Measurements from ENCODE around the gene C12orf50.

- no peak for TF ChIP-seq MYC (IDR thresholded peaks at IDR 0.05; ENCODE audit: borderline replicate concordance, low read length)
- no peak for TF ChIP-seq ZFP36 (IDR thresholded peaks at IDR 0.05; ENCODE audit: borderline replicate concordance, partially characterized antibody)
- no peak for TF ChIP-seq JUN (IDR thresholded peaks at IDR 0.05)
- TF ChIP-seq, protein P1, sequence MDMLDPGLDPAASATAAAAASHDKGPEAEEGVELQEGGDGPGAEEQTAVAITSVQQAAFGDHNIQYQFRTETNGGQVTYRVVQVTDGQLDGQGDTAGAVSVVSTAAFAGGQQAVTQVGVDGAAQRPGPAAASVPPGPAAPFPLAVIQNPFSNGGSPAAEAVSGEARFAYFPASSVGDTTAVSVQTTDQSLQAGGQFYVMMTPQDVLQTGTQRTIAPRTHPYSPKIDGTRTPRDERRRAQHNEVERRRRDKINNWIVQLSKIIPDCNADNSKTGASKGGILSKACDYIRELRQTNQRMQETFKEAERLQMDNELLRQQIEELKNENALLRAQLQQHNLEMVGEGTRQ (IDR thresholded peaks at IDR 0.05), result no peak
- TF ChIP-seq CTCF (IDR thresholded peaks at IDR 0.05), result no peak
- TF ChIP-seq RAD21 (conservative IDR thresholded peaks at IDR 0.05 in 1 of 2, IDR thresholded peaks at IDR 0.05 in 1 of 2), result no peak
- TF ChIP-seq ELK1 (IDR thresholded peaks at IDR 0.05; ENCODE audit: low read depth, low read length), result no peak
- no peak for TF ChIP-seq POLR2A (IDR thresholded peaks at IDR 0.05; ENCODE audit: low read length)
- TF ChIP-seq CHD4 (IDR thresholded peaks at IDR 0.05; ENCODE audit: borderline replicate concordance), result no peak
- TF ChIP-seq FOSL2 (IDR thresholded peaks at IDR 0.05), result no peak
- TF ChIP-seq FOSL2 (CRISPR knock-in tag; IDR thresholded peaks at IDR 0.05), result no peak
- TF ChIP-seq HDAC2 (IDR thresholded peaks at IDR 0.05), result no peak
These were observed 47.7 kb downstream of the C12orf50 start for GRCh38 chr12:87981495-87981894.

All from A549 (cell line).